Stomach smooth muscle (tissue), 2 donors: ENCODE data around the gene CAMK2D.

Experiments
- H3K27ac ChIP-seq: one replicate; pipeline ENCODE4 v1.7.0; 2013; ENCODE audit warnings: mild to moderate bottlenecking, low read length, inconsistent platforms
- H3K27me3 ChIP-seq, 2 donors: one replicate each; pipeline ENCODE4 v1.7.0; 2013; ENCODE audit warnings: low read length in 2 of 2; ENCODE audit not compliant: insufficient read depth in 2 of 2, control insufficient read depth in 1 of 2
- H3K36me3 ChIP-seq, 2 donors: one replicate each; pipeline ENCODE4 v1.7.0; 2013; ENCODE audit warnings: low read length in 2 of 2; ENCODE audit not compliant: control insufficient read depth in 2 of 2, insufficient read depth in 2 of 2
- H3K4me1 ChIP-seq: one replicate; pipeline ENCODE4 v1.7.0; 2013; ENCODE audit warnings: low read length; ENCODE audit not compliant: control insufficient read depth, insufficient read depth
- H3K4me3 ChIP-seq, 2 donors: one replicate each; pipeline ENCODE4 v1.7.0; 2013; ENCODE audit warnings: low read length in 2 of 2
- H3K9ac ChIP-seq, 2 donors: one replicate each; pipeline ENCODE4 v1.7.0; 2013; ENCODE audit warnings: low read length in 2 of 2, mild to moderate bottlenecking in 1 of 2
- H3K9me3 ChIP-seq, 2 donors: one replicate each; pipeline ENCODE4 v1.7.0; 2013; ENCODE audit warnings: low read length in 2 of 2; ENCODE audit not compliant: control insufficient read depth in 2 of 2
- donor health status: healthy.
- donor health status: Pancreatic carcinoma.

The CAMK2D gene

GRCh38 chr4:113434247-113434587 is 327.3 kb downstream of the CAMK2D start:
- Histone ChIP-seq H3K9ac (no peak overlapping the region), H3K27me3 (no peaks in the 10 kb centered on the region), H3K4me1 (peaks cover 12% of the 10 kb centered on the region), H3K4me3 (no peak overlapping the region), H3K9me3 (no peaks in the 10 kb centered on the region), H3K27ac (no peak overlapping the region), H3K36me3 (no peaks in the 10 kb centered on the region)

GRCh38 chr4:113433536-113434246 is 327.8 kb downstream of the CAMK2D start:
- Histone ChIP-seq H3K4me3 (no peak overlapping the region), H3K27ac (no peak overlapping the region), H3K4me1 (peaks cover 12% of the 10 kb centered on the region), H3K27me3 (no peaks in the 10 kb centered on the region), H3K9me3 (no peaks in the 10 kb centered on the region), H3K36me3 (no peaks in the 10 kb centered on the region), H3K9ac (no peak overlapping the region)

GRCh38 chr4:113433116-113433515 is 328.4 kb downstream of the CAMK2D start:
- H3K9me3 ChIP-seq = no peaks in the 10 kb centered on the region
- H3K4me3 ChIP-seq = no peak overlapping the region
- no peaks in the 10 kb centered on the region for H3K27me3 ChIP-seq
- no peak overlapping the region for H3K9ac ChIP-seq
- H3K4me1 ChIP-seq = peaks cover 12% of the 10 kb centered on the region
- H3K36me3 ChIP-seq = no peaks in the 10 kb centered on the region
- H3K27ac ChIP-seq = no peak overlapping the region

GRCh38 chr4:113423631-113424030 is 337.9 kb downstream of the CAMK2D start:
- Histone ChIP-seq H3K9ac (no peak overlapping the region), H3K27ac (no peak overlapping the region), H3K9me3 (peaks cover 0 to 2% of the 10 kb centered on the region in 2 donors)

GRCh38 chr4:113420938-113421337 is 340.6 kb downstream of the CAMK2D start:
- no peak overlapping the region for H3K9ac ChIP-seq
- H3K27ac ChIP-seq = no peak overlapping the region
- H3K27me3 ChIP-seq = no peaks in the 10 kb centered on the region
- H3K36me3 ChIP-seq = no peaks in the 10 kb centered on the region
- H3K4me3 ChIP-seq = no peak overlapping the region
- H3K4me1 ChIP-seq = no peaks in the 10 kb centered on the region
- H3K9me3 ChIP-seq = peaks cover 0 to 2% of the 10 kb centered on the region in 2 donors

More at GRCh38 chr4:113423631-113424030, 337.9 kb downstream of the CAMK2D start:
- Histone ChIP-seq H3K27me3 (no peaks in the 10 kb centered on the region), H3K4me1 (no peaks in the 10 kb centered on the region), H3K4me3 (no peak overlapping the region), H3K36me3 (no peaks in the 10 kb centered on the region)

- peaks cover 0 to 2% of the 10 kb centered on the region in 2 donors for H3K9me3 ChIP-seq
- H3K9ac ChIP-seq = no peak overlapping the region
- H3K27ac ChIP-seq = no peak overlapping the region
- no peaks in the 10 kb centered on the region for H3K27me3 ChIP-seq
- H3K4me1 ChIP-seq = no peaks in the 10 kb centered on the region
- H3K4me3 ChIP-seq = no peak overlapping the region
- H3K36me3 ChIP-seq = no peaks in the 10 kb centered on the region
Measured at GRCh38 chr4:113419631-113420030, 341.9 kb downstream of the CAMK2D start.

- H3K9ac ChIP-seq = no peak overlapping the region
- no peaks in the 10 kb centered on the region for H3K27me3 ChIP-seq
- no peak overlapping the region for H3K4me3 ChIP-seq
- no peaks in the 10 kb centered on the region for H3K9me3 ChIP-seq
- H3K27ac ChIP-seq = no peak overlapping the region
- H3K4me1 ChIP-seq = no peaks in the 10 kb centered on the region
- no peaks in the 10 kb centered on the region for H3K36me3 ChIP-seq
Measured at GRCh38 chr4:113411496-113411938, 350.0 kb downstream of the CAMK2D start.

- Histone ChIP-seq H3K36me3 (no peaks in the 10 kb centered on the region), H3K4me1 (no peaks in the 10 kb centered on the region), H3K4me3 (no peak overlapping the region), H3K27ac (no peak overlapping the region), H3K9ac (no peak overlapping the region), H3K9me3 (no peaks in the 10 kb centered on the region), H3K27me3 (no peaks in the 10 kb centered on the region)
Measured at GRCh38 chr4:113410686-113411085, 350.9 kb downstream of the CAMK2D start.

GRCh38 chr4:113409181-113409580 is 352.4 kb downstream of the CAMK2D start:
- Histone ChIP-seq H3K27me3 (no peaks in the 10 kb centered on the region), H3K9me3 (no peaks in the 10 kb centered on the region), H3K36me3 (no peaks in the 10 kb centered on the region), H3K9ac (no peak overlapping the region), H3K4me3 (no peak overlapping the region), H3K4me1 (no peaks in the 10 kb centered on the region), H3K27ac (no peak overlapping the region)

- Histone ChIP-seq H3K4me1 (no peaks in the 10 kb centered on the region), H3K36me3 (no peaks in the 10 kb centered on the region), H3K27ac (no peak overlapping the region), H3K9ac (no peak overlapping the region), H3K9me3 (no peaks in the 10 kb centered on the region), H3K27me3 (no peaks in the 10 kb centered on the region), H3K4me3 (no peak overlapping the region)
Measured at GRCh38 chr4:113407409-113407808, 354.1 kb downstream of the CAMK2D start.

- no peaks in the 10 kb centered on the region for H3K9me3 ChIP-seq
- no peaks in the 10 kb centered on the region for H3K27me3 ChIP-seq
- no peak overlapping the region for H3K4me3 ChIP-seq
- H3K36me3 ChIP-seq = no peaks in the 10 kb centered on the region
- H3K27ac ChIP-seq = no peak overlapping the region
- no peaks in the 10 kb centered on the region for H3K4me1 ChIP-seq
- H3K9ac ChIP-seq = no peak overlapping the region
Measured at GRCh38 chr4:113406723-113407016, 354.9 kb downstream of the CAMK2D start.
